Stomach (tissue), 4 donors: ENCODE results near the gene DGCR8.

Experiments used
- POLR2A ChIP-seq, 4 donors: fragments of 450-650 bp; IDR thresholded peaks; one replicate each; pipeline ENCODE4 v1.6.1; 2016; ENCODE audit warnings: antibody characterized with exemption in 4 of 4, control low read depth in 2 of 4, mild to moderate bottlenecking in 1 of 4, moderate library complexity in 1 of 4
- POLR2AphosphoS5 ChIP-seq, 3 donors: sonication (generic); formaldehyde crosslinking; IDR thresholded peaks; one replicate each; pipeline ENCODE4 v1.6.1; 2016; ENCODE audit warnings: antibody characterized with exemption in 3 of 3
- TF ChIP-seq, protein P1 (sequence below), 7 experiments: fragments of 450-650 bp in 4 of 7; fragments of 200-600 bp in 3 of 7; sonication (generic) in 3 of 7; IDR thresholded peaks; one replicate each; pipeline ENCODE4 v1.5.1; 2016 to 2019; ENCODE audit warnings: antibody characterized with exemption in 7 of 7, control low read depth in 2 of 7, mild to moderate bottlenecking in 1 of 7

- TF ChIP-seq, protein P1, sequence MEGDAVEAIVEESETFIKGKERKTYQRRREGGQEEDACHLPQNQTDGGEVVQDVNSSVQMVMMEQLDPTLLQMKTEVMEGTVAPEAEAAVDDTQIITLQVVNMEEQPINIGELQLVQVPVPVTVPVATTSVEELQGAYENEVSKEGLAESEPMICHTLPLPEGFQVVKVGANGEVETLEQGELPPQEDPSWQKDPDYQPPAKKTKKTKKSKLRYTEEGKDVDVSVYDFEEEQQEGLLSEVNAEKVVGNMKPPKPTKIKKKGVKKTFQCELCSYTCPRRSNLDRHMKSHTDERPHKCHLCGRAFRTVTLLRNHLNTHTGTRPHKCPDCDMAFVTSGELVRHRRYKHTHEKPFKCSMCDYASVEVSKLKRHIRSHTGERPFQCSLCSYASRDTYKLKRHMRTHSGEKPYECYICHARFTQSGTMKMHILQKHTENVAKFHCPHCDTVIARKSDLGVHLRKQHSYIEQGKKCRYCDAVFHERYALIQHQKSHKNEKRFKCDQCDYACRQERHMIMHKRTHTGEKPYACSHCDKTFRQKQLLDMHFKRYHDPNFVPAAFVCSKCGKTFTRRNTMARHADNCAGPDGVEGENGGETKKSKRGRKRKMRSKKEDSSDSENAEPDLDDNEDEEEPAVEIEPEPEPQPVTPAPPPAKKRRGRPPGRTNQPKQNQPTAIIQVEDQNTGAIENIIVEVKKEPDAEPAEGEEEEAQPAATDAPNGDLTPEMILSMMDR (IDR thresholded peaks at IDR 0.05): no peak
- TF ChIP-seq POLR2AphosphoS5 (IDR thresholded peaks at IDR 0.05): no peak
- TF ChIP-seq POLR2A (IDR thresholded peaks at IDR 0.05): no peak
Observed at GRCh38 chr22:20126284-20127029, 46.4 kb downstream of the DGCR8 start.
